Measurements from ENCODE around the gene SPATA2L.

GRCh38 chr16:89730610-89731234 lies 29.2 kb upstream of the SPATA2L start:
- no peak for TF ChIP-seq POLR2A (IDR thresholded peaks at IDR 0.05)
- TF ChIP-seq CTCF (IDR thresholded peaks at IDR 0.05): no peak

Data from esophagus squamous epithelium (tissue), 4 donors.